Pons (tissue), 1 donor: ENCODE results near the gene FGFBP1.

Experiments used
- DNase-seq: peaks from one replicate; pipeline ENCODE4 v3.0.0-alpha.2; 2016; ENCODE audit warnings: low spot score

FGFBP1 gene

GRCh38 chr4:15938640-15939039 lies at the start of gene FGFBP1:
TSS of gene FGFBP1 (minus strand) at chr4:15938740. CDS start at chr4:15936632, 2,108 bp downstream.
- DNase-seq: no peak

DNA sequence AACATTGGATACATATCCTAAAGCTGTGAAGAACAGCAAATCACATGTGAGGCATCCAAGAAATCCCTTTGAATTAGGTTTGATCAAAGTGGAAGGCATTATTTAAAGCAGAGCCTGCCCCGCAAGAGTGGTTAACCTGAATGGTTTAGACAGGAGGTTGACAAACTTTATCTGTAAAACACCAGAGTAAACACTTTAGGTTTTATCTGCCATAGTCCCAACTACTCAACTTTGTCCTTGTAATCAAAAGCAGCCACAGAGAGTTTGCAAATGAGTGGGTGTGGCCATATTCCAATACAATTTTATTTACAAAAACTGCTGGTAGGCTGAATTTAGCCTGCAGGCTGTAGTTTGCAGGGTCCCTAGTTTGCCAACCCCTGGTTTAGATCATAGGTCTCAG lies 49.7 kb upstream of the FGFBP1 start:
- DNase-seq: no peak

- DNase-seq: no peak
These were observed 48.4 kb upstream of the FGFBP1 start for GRCh38 chr4:15986907-15987306.

GRCh38 chr4:15983610-15984009 lies 45.1 kb upstream of the FGFBP1 start:
- no peak for DNase-seq

- no peak for DNase-seq
These were observed 44.4 kb upstream of the FGFBP1 start for GRCh38 chr4:15982842-15983524.

- DNase-seq: no peak
These were observed 38.2 kb upstream of the FGFBP1 start for GRCh38 chr4:15976456-15977447.

- no peak for DNase-seq
These were observed 32.7 kb upstream of the FGFBP1 start for GRCh38 chr4:15971068-15971801.

DNA sequence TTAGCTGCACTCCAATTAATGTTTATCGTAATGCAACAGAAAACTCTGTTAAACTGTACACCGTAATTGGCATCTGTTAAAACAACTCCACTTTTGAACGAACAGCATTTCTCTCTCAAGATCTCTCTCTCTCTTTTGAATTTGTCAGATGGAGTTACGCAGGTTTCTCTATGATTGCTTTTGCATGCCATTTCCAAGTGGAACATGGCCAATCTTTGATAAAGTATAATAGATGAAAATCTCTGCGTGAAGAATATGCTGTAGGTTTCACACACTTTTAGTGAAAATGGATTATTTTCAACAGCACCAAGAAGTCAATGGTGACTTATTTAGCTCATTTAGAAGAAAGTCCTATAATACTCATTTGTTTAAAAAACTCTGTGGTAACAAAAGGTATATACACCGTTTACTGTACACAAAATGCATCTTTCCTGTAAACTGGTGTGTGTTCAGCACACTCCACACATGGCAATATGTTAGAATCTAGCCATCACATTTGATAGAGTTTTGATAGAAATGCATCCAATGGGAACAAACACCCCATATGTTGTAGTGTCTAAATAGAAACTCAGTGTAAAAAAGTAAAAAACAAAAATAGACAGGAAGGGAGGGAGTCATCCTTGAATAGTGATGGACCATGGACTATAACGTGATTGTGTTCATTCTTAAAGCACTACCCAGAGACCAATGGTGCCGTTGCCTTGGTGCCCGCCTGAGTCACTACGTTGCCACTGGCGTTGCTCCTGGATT lies 30.2 kb upstream of the FGFBP1 start:
- DNase-seq: no peak

DNA sequence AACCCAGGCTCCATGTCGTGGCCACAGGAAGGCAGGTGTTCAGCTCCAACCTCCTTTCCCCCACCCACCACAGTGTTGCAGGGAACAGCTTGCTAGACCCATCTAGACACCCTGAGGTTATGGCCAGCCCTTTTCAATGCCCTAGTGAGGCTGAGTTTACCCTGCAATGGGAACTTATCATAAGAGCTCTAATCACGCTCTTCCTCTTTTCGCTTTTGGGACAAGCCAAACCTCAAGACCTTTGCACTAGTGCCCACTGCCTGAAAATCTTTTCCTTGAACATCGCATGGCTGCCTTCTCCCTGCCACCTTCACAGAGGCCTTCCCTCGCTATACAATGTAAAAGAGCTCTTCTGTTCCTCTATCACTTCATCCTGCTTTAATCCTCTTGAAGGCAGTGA lies 26.8 kb upstream of the FGFBP1 start:
- DNase-seq: no peak

DNA sequence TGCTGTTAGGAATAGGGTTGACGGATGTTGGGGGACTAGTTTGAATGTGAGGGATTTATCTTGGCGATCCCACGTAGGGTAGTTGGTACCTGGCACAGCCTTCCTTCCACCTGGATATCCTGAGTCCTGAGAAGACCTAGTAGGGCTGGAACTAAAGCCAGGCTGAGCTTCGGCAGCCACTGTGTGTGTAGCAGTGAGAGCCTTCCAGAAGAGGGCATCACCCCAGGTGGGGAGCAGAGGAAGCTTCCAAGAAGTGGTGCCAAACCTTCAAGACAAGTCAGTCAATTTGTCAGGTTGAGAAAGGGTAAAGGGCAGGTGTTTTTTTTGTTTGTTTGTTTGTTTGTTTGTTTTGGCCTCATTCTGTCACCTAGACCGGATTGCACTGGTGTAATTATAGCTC lies 25.6 kb upstream of the FGFBP1 start:
- no peak for DNase-seq

DNA sequence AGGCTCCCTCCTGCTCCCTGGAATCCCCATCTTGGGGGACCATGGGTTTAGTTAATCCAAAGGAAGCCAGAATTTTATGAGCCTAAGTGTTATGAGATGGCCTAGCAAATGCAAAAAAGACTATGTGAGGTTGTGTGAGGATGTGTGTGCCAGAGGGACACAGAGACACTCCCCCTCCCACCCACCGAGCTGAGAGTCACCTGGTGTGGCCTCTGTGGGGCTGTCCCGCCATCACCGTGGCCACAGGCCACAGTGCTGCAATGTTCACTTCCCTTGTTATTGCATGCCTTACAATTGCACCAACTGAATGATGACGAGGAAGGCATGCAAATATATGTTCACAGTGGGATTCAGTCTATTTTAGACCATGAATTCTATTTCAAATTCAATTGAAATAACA lies 25.0 kb upstream of the FGFBP1 start:
- no peak for DNase-seq

DNA sequence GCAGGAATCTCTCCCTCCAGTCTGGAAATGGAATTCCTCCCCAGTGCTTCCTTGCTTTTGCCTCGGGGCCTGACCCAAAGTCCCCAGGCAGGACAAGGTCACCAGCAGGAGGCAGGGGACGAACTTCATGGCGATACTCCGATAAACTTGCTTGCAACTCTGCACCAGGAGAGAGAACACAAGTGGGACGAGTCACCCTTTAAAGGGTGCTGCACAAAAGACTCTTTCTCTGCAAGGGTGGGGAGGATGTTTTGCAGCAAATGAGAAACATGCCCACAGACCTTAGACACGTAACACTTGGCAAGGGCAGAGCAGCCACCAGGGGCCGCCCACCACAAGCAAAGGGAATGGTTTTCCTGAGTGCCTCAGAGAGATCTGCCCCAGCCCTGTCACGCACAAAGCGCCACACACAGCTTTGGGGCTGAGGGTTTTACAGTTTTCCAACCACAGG lies 24.5 kb upstream of the FGFBP1 start, which contains the start of gene FGFBP2:
FGFBP2 (minus strand) TSS at position 175 of the 451 bp plus-strand sequence; CDS start at position 129, 46 bp downstream.
- DNase-seq: no peak

- no peak for DNase-seq
These were observed 23.4 kb upstream of the FGFBP1 start for GRCh38 chr4:15961781-15962510.

- DNase-seq: no peak
These were observed 20.0 kb upstream of the FGFBP1 start for GRCh38 chr4:15958562-15958961.

GRCh38 chr4:15956179-15956850 lies 17.8 kb upstream of the FGFBP1 start:
- DNase-seq: peak; percentile 67

- DNase-seq: no peak
These were observed 17.1 kb upstream of the FGFBP1 start for GRCh38 chr4:15955670-15956069.

GRCh38 chr4:15953625-15954024 lies 15.1 kb upstream of the FGFBP1 start:
- DNase-seq: no peak

DNA sequence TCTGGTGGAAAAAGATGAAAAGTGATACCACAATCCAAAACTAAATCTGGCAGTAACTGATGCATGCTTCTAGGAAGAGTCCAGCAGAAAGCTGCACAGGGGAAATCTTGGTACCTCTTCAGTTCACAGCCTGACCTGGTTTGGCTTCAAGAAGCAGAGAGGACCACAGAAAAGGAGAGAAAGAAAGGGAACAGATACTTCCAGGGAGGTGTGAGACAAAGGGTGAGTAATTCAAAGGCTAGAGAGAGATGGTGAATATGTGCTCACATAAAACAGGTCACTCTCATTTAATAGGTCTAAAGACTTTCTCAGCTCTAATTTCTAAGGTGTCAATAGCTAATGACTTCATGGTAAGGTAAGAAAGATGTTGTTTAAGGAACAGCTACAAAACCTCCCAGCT lies 13.2 kb upstream of the FGFBP1 start:
- no peak for DNase-seq

DNA sequence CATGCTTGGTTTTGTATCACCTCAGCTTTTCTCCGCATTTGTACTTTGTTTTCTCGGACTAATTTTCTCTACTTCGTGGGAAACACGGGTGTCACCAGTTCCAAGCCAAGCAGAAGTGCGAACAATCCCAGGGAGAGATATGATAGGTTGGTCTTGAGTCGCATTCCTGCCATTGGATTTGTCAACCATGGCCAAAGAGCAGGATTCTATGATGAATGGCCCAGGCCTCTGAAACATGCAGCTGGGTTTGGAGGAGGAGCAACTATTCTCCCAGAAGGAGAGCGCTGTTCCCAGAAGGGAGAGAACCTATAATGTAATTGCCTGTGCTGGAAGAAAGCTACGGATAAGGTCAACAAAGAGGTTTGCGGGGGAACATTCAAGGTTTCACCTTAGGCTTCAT lies 10.3 kb upstream of the FGFBP1 start:
- DNase-seq: no peak

DNA sequence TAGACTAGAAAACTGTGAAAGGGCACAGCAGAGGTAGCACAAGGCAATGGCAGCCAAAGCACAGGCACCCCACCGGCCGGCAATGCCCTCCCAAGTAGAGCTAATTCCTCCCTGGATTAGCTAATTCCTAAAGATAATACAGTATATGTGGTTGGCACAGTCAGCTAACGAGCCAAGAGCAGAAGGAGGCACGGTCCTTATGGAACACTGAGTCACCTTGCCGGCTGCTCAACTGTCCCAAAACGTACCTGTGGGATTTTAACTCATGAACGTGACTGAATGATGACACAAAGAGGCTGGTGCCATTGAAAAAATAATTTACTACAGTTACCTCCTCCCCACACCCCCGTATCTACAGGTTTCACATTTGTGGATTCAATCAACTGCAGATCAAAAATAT lies 9.1 kb upstream of the FGFBP1 start:
- DNase-seq: no peak
